ENCODE results near the gene DDX1.
"Not testable (repeated sequence)": the region's sequence is repeated elsewhere in the genome, so short reads cannot be mapped to it uniquely, and the experiment has no call there.

Gene DDX1

DNA sequence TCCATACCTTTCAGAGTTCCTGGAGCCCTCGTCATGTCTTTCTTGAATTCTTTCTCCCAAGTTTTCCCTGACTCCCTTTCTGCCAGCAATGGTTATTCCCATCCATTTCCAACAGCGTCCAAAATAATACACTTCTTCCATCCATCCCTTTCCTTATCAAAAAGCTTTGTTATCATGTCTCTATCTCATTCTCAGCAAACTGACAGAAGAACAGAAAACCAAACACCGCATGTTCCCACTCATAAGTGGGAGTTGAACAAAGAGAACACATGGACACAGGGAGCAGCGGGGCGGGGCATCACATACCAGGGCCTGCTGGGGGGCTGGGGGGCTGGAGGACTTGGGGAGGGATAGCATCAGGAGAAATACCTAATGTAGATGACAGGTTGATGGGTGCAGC lies 86.7 kb downstream of the DDX1 start:
- DNase-seq (ENCODE audit: low read depth) = no peak

GRCh38 chr2:15678909-15679308 lies 87.2 kb downstream of the DDX1 start:
- DNase-seq (ENCODE audit: low read depth) = no peak
- no peak for TF ChIP-seq CTCF (IDR thresholded peaks at IDR 0.05; ENCODE audit: insufficient read depth, low read depth, low read length, missing control alignments)
- H3K4me3 ChIP-seq (ENCODE audit: low read length) = no peak overlapping the region

More for the DNA sequence above, 86.7 kb downstream of the DDX1 start:
- no peak for TF ChIP-seq CTCF (IDR thresholded peaks at IDR 0.05; ENCODE audit: insufficient read depth, low read depth, low read length, missing control alignments)
- no peak overlapping the region for H3K4me3 ChIP-seq (ENCODE audit: low read length)

DNA sequence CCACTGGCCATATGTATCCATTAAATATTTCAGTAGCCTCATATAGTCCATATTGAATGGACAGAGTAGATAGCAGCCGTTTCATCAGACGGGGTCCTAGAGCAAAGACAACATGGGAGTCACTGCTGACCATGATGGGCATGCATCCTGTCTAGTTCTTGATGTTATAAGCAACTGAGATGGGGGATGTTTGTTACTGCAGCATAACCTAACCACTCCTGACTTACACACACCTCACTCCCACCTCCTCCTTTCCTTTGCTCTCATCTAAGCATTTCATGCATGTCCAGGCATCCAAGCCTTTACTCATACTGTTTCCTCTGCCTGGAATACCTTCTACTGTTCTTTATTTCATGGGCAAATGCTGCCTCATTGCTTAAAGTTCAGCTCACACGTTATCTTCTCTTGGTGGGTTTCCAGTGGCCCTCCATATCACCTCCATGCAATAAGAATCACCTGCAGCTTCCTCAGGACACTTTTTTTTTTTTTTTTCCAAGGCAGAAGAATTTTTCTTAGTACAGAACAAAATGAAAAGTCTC lies 87.8 kb downstream of the DDX1 start:
- no peak overlapping the region for H3K4me3 ChIP-seq (ENCODE audit: low read length)
- TF ChIP-seq CTCF (IDR thresholded peaks at IDR 0.05; ENCODE audit: insufficient read depth, low read depth, low read length, missing control alignments) = no peak
- no peak for DNase-seq (ENCODE audit: low read depth)

GRCh38 chr2:15680132-15680531 lies 88.5 kb downstream of the DDX1 start:
- H3K4me3 ChIP-seq (ENCODE audit: low read length); DNase-seq (ENCODE audit: low read depth): not testable (repeated sequence)

Data from epithelial cell of esophagus (primary cell).